C4-2B (cell line): ENCODE data around the gene PKDCC.

ENCODE experiments used
- CTCF ChIP-seq: fragments of 450-650 bp; conservative IDR thresholded peaks from 2 replicates; pipeline ENCODE4 v1.5.1; 2017; ENCODE audit warnings: mild to moderate bottlenecking
- ZFX ChIP-seq: fragments of 450-650 bp; IDR thresholded peaks from 2 replicates; pipeline ENCODE4 v1.6.1; 2017

GRCh38 chr2:42012137-42012536 lies 35.7 kb upstream of the PKDCC start:
- TF ChIP-seq CTCF (no peak), ZFX (no peak)
